ENCODE data around the gene CLTC. TPM values are rescaled to one million over a fixed set of nuclear protein-coding genes. Genes with fewer than 3 reads are reported as not detected.

The CLTC gene
- total and polyA plus RNA-seq, 4 donors = 37.4 to 289 (median 165) TPM

- H3K9me3 ChIP-seq (ENCODE audit: control insufficient read depth, low read length) = no peaks in the 10 kb centered on the region
- DNase-seq (no peak), ATAC-seq (ENCODE audit: low FRiP score) (no peak)
- intact Hi-C loops (cut with DNase I) = no loop called here
- 77 to 91% methylated on average over 3 of the region's 3 CpGs for WGBS, 2 donors
- H3K4me1 ChIP-seq (ENCODE audit: control insufficient read depth in 1 of 2, insufficient read depth in 2 of 2, low read length in 2 of 2) = peaks cover 0 to 10% of the 10 kb centered on the region in 2 donors
- no peaks in the 10 kb centered on the region for H3K36me3 ChIP-seq (ENCODE audit: control insufficient read depth in 1 of 2, insufficient read depth in 2 of 2, low read length in 1 of 2)
- H3K27ac ChIP-seq (ENCODE audit: low read depth in 1 of 2, low read length in 2 of 2) = no peak overlapping the region
- H3K4me3 ChIP-seq (ENCODE audit: low read length in 2 of 2) = no peak overlapping the region
- H3K27me3 ChIP-seq (ENCODE audit: control insufficient read depth in 1 of 2, insufficient read depth in 2 of 2, low read length in 1 of 2) = no peaks in the 10 kb centered on the region
Observed at GRCh38 chr17:59627274-59627673, 7.6 kb downstream of the CLTC start.

DNA sequence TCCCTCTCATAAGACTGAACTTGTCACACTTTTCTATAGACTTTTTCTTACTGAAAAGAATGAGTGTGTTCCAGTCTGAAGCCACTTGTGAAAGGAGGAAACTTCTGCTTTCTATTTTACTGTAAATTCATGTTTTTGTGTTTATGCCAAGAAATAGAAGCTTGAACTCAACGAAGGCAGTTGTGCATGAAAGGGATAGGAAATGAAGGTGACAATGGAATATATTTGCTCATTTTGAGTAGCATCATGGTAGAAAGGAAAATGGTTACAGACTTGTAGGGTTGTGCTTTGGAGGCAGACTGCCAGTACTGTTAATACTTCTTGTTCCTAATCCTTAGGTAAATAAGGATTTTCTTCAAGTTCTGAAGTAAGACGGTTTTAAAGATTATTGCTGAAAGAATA is 8.1 kb downstream of the CLTC start:
- no peak overlapping the region for H3K27ac ChIP-seq (ENCODE audit: low read depth in 1 of 2, low read length in 2 of 2)
- intact Hi-C loops (cut with DNase I) = no loop called here
- H3K4me1 ChIP-seq (ENCODE audit: control insufficient read depth in 1 of 2, insufficient read depth in 2 of 2, low read length in 2 of 2) = peaks cover 0 to 11% of the 10 kb centered on the region in 2 donors
- no peak overlapping the region for H3K4me3 ChIP-seq (ENCODE audit: low read length in 2 of 2)
- H3K36me3 ChIP-seq (ENCODE audit: control insufficient read depth in 1 of 2, insufficient read depth in 2 of 2, low read length in 1 of 2) = no peaks in the 10 kb centered on the region
- no peaks in the 10 kb centered on the region for H3K9me3 ChIP-seq (ENCODE audit: control insufficient read depth, low read length)
- DNase-seq = no peak
- WGBS, 2 donors = 0 to 3% methylated on average over 2 of the region's 2 CpGs
- no peak for ATAC-seq (ENCODE audit: low FRiP score)
- H3K27me3 ChIP-seq (ENCODE audit: control insufficient read depth in 1 of 2, insufficient read depth in 2 of 2, low read length in 1 of 2) = no peaks in the 10 kb centered on the region

GRCh38 chr17:59629174-59629573 is 9.5 kb downstream of the CLTC start:
- ATAC-seq (ENCODE audit: low FRiP score) = no peak
- intact Hi-C loops (cut with DNase I) = no loop called here

DNA sequence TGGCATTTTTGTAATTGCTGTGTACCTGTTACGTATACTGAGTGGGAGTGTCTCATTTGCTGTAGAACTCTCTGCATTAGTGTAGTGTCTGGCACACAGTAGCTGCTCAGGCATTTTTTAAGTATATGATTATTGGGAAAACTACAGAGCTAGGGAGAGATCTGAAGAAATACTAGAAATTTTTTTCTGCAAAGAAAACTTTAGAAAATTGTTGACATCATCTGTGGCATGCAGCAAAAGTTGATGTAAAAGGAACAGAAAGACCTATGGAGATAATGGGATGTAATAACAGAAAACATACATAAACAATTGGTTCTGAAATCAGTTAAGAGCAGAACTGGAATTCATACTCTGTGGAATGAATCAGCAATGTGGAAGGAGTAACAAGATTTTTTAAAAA is 11.6 kb downstream of the CLTC start:
- WGBS, 2 donors = 84 to 96% methylated on average over 1 of the region's 1 CpG
- Histone ChIP-seq H3K4me3 (ENCODE audit: low read length in 2 of 2) (no peak overlapping the region), H3K9me3 (ENCODE audit: control insufficient read depth, low read length) (no peaks in the 10 kb centered on the region), H3K27ac (ENCODE audit: low read depth in 1 of 2, low read length in 2 of 2) (no peak overlapping the region), H3K4me1 (ENCODE audit: control insufficient read depth in 1 of 2, insufficient read depth in 2 of 2, low read length in 2 of 2) (peaks cover 2 to 13% of the 10 kb centered on the region in 2 donors), H3K27me3 (ENCODE audit: control insufficient read depth in 1 of 2, insufficient read depth in 2 of 2, low read length in 1 of 2) (no peaks in the 10 kb centered on the region), H3K36me3 (ENCODE audit: control insufficient read depth in 1 of 2, insufficient read depth in 2 of 2, low read length in 1 of 2) (no peaks in the 10 kb centered on the region)
- DNase-seq (no peak), ATAC-seq (ENCODE audit: low FRiP score) (no peak)
- intact Hi-C loops (cut with DNase I) = no loop called here

More at GRCh38 chr17:59629174-59629573, 9.5 kb downstream of the CLTC start:
- H3K9me3 ChIP-seq (ENCODE audit: control insufficient read depth, low read length) = no peaks in the 10 kb centered on the region
- DNase-seq = no peak
- H3K36me3 ChIP-seq (ENCODE audit: control insufficient read depth in 1 of 2, insufficient read depth in 2 of 2, low read length in 1 of 2) = no peaks in the 10 kb centered on the region
- no peak overlapping the region for H3K27ac ChIP-seq (ENCODE audit: low read depth in 1 of 2, low read length in 2 of 2)
- 68 to 71% methylated on average over 3 of the region's 3 CpGs for WGBS, 2 donors
- no peaks in the 10 kb centered on the region for H3K27me3 ChIP-seq (ENCODE audit: control insufficient read depth in 1 of 2, insufficient read depth in 2 of 2, low read length in 1 of 2)
- peaks cover 2 to 11% of the 10 kb centered on the region in 2 donors for H3K4me1 ChIP-seq (ENCODE audit: control insufficient read depth in 1 of 2, insufficient read depth in 2 of 2, low read length in 2 of 2)
- no peak overlapping the region for H3K4me3 ChIP-seq (ENCODE audit: low read length in 2 of 2)

- no peak overlapping the region for H3K27ac ChIP-seq (ENCODE audit: low read depth in 1 of 2, low read length in 2 of 2)
Observed at GRCh38 chr17:59632398-59632797, 12.7 kb downstream of the CLTC start.

GRCh38 chr17:59633658-59634359 is 14.1 kb downstream of the CLTC start:
- ATAC-seq (ENCODE audit: low FRiP score) (no peak), DNase-seq (no peak)
- peaks cover 2 to 7% of the 10 kb centered on the region in 2 donors for H3K4me1 ChIP-seq (ENCODE audit: control insufficient read depth in 1 of 2, insufficient read depth in 2 of 2, low read length in 2 of 2)
- intact Hi-C loops (cut with DNase I) = no loop called here
- no peak overlapping the region for H3K4me3 ChIP-seq (ENCODE audit: low read length in 2 of 2)
- no peaks in the 10 kb centered on the region for H3K27me3 ChIP-seq (ENCODE audit: control insufficient read depth in 1 of 2, insufficient read depth in 2 of 2, low read length in 1 of 2)
- H3K9me3 ChIP-seq (ENCODE audit: control insufficient read depth, low read length) = no peaks in the 10 kb centered on the region
- H3K27ac ChIP-seq (ENCODE audit: low read depth in 1 of 2, low read length in 2 of 2) = peak overlapping the region in 1 of 2 donors; percentile 28
- 83 to 84% methylated on average over 5 of the region's 5 CpGs for WGBS, 2 donors
- no peaks in the 10 kb centered on the region for H3K36me3 ChIP-seq (ENCODE audit: control insufficient read depth in 1 of 2, insufficient read depth in 2 of 2, low read length in 1 of 2)

More at GRCh38 chr17:59632398-59632797, 12.7 kb downstream of the CLTC start:
- Histone ChIP-seq H3K4me3 (ENCODE audit: low read length in 2 of 2) (no peak overlapping the region), H3K4me1 (ENCODE audit: control insufficient read depth in 1 of 2, insufficient read depth in 2 of 2, low read length in 2 of 2) (peaks cover 2 to 10% of the 10 kb centered on the region in 2 donors), H3K9me3 (ENCODE audit: control insufficient read depth, low read length) (no peaks in the 10 kb centered on the region), H3K36me3 (ENCODE audit: control insufficient read depth in 1 of 2, insufficient read depth in 2 of 2, low read length in 1 of 2) (no peaks in the 10 kb centered on the region), H3K27me3 (ENCODE audit: control insufficient read depth in 1 of 2, insufficient read depth in 2 of 2, low read length in 1 of 2) (no peaks in the 10 kb centered on the region)
- WGBS, 2 donors = 91 to 94% methylated on average over 6 of the region's 6 CpGs
- DNase-seq = peak in 1 of 2 donors; percentile 43
- no peak for ATAC-seq (ENCODE audit: low FRiP score)
- intact Hi-C loops (cut with DNase I) = no loop called here

DNA sequence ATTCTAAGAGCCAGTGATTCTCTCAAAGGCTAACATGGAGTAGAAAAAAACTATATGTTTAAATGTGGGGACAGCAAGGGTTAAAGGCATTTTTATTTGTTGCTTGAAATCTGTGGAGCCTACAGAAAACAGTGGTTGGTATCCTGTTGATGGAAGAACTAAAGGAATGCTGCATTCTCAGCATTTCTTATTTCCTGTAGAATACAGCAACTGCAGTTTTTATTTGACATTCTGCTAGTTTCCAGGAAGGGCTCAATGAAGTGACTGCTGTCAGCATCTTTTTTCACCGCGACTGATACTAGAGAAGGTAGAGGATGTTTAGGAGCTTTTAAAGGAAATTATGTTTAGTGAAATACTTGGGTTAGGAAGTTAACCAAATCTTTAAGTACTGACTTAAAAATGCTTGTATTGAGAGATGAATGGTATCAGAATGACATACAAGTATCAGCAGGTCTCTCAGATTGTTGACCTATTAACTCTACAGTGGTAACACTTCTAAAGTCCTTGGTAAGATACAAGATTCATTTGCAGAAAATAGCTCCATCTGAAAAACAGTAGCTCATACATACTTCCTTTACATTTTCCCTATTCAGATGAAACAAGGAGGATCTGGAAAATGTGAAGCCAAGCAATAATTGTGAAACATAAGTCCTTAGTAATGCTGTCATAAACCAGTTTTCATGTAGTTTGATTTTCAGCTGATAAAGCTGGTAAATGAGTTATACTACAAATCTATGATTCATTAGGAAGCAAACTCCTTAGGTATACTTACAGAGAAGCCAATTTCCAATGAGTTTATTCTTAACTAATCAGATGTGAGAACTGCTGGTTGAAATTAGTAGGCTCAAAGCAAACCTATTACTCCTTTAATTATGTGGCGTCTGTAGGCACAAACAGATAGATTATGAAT is 15.2 kb downstream of the CLTC start:
- no peak overlapping the region for H3K27ac ChIP-seq (ENCODE audit: low read depth in 1 of 2, low read length in 2 of 2)
- no peaks in the 10 kb centered on the region for H3K9me3 ChIP-seq (ENCODE audit: control insufficient read depth, low read length)
- no peaks in the 10 kb centered on the region for H3K27me3 ChIP-seq (ENCODE audit: control insufficient read depth in 1 of 2, insufficient read depth in 2 of 2, low read length in 1 of 2)
- 32 to 35% methylated on average over 3 of the region's 3 CpGs for WGBS, 2 donors
- no peak overlapping the region for H3K4me3 ChIP-seq (ENCODE audit: low read length in 2 of 2)
- no peaks in the 10 kb centered on the region for H3K36me3 ChIP-seq (ENCODE audit: control insufficient read depth in 1 of 2, insufficient read depth in 2 of 2, low read length in 1 of 2)
- DNase-seq = no peak
- H3K4me1 ChIP-seq (ENCODE audit: control insufficient read depth in 1 of 2, insufficient read depth in 2 of 2, low read length in 2 of 2) = peaks cover 2 to 11% of the 10 kb centered on the region in 2 donors
- intact Hi-C loops (cut with DNase I) = no loop called here
- no peak for ATAC-seq (ENCODE audit: low FRiP score)

GRCh38 chr17:59637611-59638310 is 18.1 kb downstream of the CLTC start:
- Histone ChIP-seq H3K36me3 (ENCODE audit: control insufficient read depth in 1 of 2, insufficient read depth in 2 of 2, low read length in 1 of 2) (no peaks in the 10 kb centered on the region), H3K4me3 (ENCODE audit: low read length in 2 of 2) (no peak overlapping the region), H3K4me1 (ENCODE audit: control insufficient read depth in 1 of 2, insufficient read depth in 2 of 2, low read length in 2 of 2) (peaks cover 2 to 6% of the 10 kb centered on the region in 2 donors), H3K27ac (ENCODE audit: low read depth in 1 of 2, low read length in 2 of 2) (no peak overlapping the region), H3K9me3 (ENCODE audit: control insufficient read depth, low read length) (no peaks in the 10 kb centered on the region), H3K27me3 (ENCODE audit: control insufficient read depth in 1 of 2, insufficient read depth in 2 of 2, low read length in 1 of 2) (no peaks in the 10 kb centered on the region)
- no peak for ATAC-seq (ENCODE audit: low FRiP score)
- DNase-seq = no peak
- intact Hi-C loops (cut with DNase I) = no loop called here
- WGBS, 2 donors = 85 to 86% methylated on average over 1 of the region's 1 CpG
